Small intestine (tissue), 7 donors: ENCODE data around the gene MAGEC2. TPM values are rescaled to one million over a fixed set of nuclear protein-coding genes. Genes with fewer than 3 reads are reported as not detected.

Experiments
- DNase-seq, 2 donors: peaks; one replicate each; pipeline versions ENCODE4 v3.0.0 to v3.0.0-alpha.2; 2013
- FAIRE-seq: peaks from 2 replicates; lab custom pipeline; 2012; peaks lifted over from hg19 to GRCh38; lab: Jason Lieb, UNC
- H3K27ac ChIP-seq, 3 donors: one replicate each; pipeline ENCODE4 v1.5.1; 2013; ENCODE audit warnings: low read length in 2 of 3, mild to moderate bottlenecking in 2 of 3, control low read depth in 1 of 3, inconsistent platforms in 1 of 3, low read depth in 1 of 3, moderate library complexity in 1 of 3
- H3K27me3 ChIP-seq, 3 donors: one replicate each; pipeline ENCODE4 v1.6.1; 2013; ENCODE audit warnings: low read length in 3 of 3, inconsistent platforms in 1 of 3; ENCODE audit not compliant: control insufficient read depth in 3 of 3, insufficient read depth in 3 of 3
- H3K36me3 ChIP-seq, 3 donors: one replicate each; pipeline ENCODE4 v1.6.1; 2013; ENCODE audit warnings: low read length in 3 of 3, inconsistent platforms in 1 of 3, low read depth in 1 of 3, mild to moderate bottlenecking in 1 of 3, moderate library complexity in 1 of 3; ENCODE audit not compliant: control insufficient read depth in 3 of 3, insufficient read depth in 2 of 3
- H3K4me1 ChIP-seq, 3 donors: one replicate each; pipeline ENCODE4 v1.6.1; 2013; ENCODE audit warnings: low read length in 2 of 3, inconsistent platforms in 1 of 3, low read depth in 1 of 3, mild to moderate bottlenecking in 1 of 3, moderate library complexity in 1 of 3; ENCODE audit not compliant: control insufficient read depth in 3 of 3, insufficient read depth in 2 of 3
- H3K4me3 ChIP-seq, 3 donors: one replicate each; pipeline ENCODE4 v1.5.1; 2013; ENCODE audit warnings: low read length in 3 of 3, control low read depth in 1 of 3, inconsistent platforms in 1 of 3, low read depth in 1 of 3, mild to moderate bottlenecking in 1 of 3, moderate library complexity in 1 of 3
- H3K9me3 ChIP-seq, 2 donors: one replicate each; pipeline ENCODE4 v1.6.1; 2013; ENCODE audit warnings: low read depth in 1 of 2, low read length in 1 of 2; ENCODE audit not compliant: control insufficient read depth in 2 of 2, insufficient read depth in 1 of 2
- WGBS, 3 donors: extraction: QIAGEN DNeasy Blood & Tissue Kit; methylation state at CpG; one replicate each; pipeline ENCODE4 v1.1.7; 2013; 5-methylcytosine and 5-hydroxymethylcytosine counted together
- polyA plus RNA-seq, 4 donors: library from polyadenylated mRNA; stranded (reverse) in 3 of 4; unstranded in 1 of 4; fragments of 200-250 nt in 3 of 4; fragments of 120-200 nt in 1 of 4; gene quantifications; one replicate each; pipeline versions ENCODE4 v1.2.1 to v1.2.3, GENCODE V29; 2013
- donor health status: healthy with polysubstance abuse.
- donor health status: control.
- donor health status: control.
- donor health status: Bipolar disorder and iron deficiency.
- donor health status: healthy.

MAGEC2 gene
- polyA plus RNA-seq, 4 donors = not detected

DNA sequence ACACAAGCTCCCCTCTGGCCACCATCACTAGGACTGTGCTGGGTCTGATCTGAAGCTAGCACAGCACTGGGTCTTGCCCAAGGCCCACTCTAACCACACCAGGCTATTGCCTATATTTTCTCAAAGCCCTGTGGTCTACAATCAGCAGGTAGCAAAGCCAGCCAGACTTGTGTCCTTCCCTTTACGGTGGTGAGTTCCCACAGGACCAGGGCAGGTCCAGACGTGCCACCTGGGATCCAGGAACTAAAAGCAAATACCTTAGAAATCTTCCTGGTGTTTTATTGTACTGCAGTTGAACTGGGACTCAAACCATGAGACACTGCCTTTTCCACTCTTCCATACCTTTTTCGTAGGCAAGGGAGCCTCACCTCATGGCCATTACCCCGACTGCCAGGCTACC, 9.0 kb upstream of the MAGEC2 start:
- H3K4me1 ChIP-seq = no peaks in the 10 kb centered on the region
- H3K4me3 ChIP-seq = no peak overlapping the region
- DNase-seq (no peak), FAIRE-seq (no peak)
- no peaks in the 10 kb centered on the region for H3K9me3 ChIP-seq
- H3K27me3 ChIP-seq = no peaks in the 10 kb centered on the region
- H3K27ac ChIP-seq = no peak overlapping the region
- no peaks in the 10 kb centered on the region for H3K36me3 ChIP-seq
- WGBS, 3 donors = 70 to 74% (median 71%) methylated on average over 4 of the region's 4 CpGs

DNA sequence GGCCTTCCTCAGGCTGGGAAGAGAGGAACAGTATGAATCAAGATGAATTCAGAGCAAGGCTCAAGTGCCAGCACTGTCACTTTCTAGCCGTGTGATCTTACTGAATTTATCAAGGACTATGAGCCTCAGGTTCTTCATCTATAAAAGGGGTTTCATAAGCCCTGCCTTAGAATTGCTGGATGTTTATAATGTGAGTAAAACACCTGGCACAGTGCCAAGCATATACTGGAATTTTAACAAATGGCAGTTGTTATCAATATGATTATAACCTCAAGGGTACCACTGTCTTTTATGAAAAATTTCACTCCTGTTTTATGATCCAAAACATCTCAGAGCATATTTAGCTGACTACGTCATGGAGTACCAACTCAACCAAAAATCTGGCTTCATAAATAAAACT, 4.0 kb downstream of the MAGEC2 start:
- 76 to 80% (median 80%) methylated on average over 2 of the region's 2 CpGs for WGBS, 3 donors
- H3K4me3 ChIP-seq = no peak overlapping the region
- no peak for FAIRE-seq
- no peaks in the 10 kb centered on the region for H3K4me1 ChIP-seq
- peaks cover 0 to 7% of the 10 kb centered on the region in 2 donors for H3K9me3 ChIP-seq
- DNase-seq = no peak
- H3K27ac ChIP-seq = no peak overlapping the region
- H3K36me3 ChIP-seq = no peaks in the 10 kb centered on the region
- H3K27me3 ChIP-seq = no peaks in the 10 kb centered on the region

GRCh38 chrX:142186103-142186502, 19.0 kb downstream of the MAGEC2 start:
- no peaks in the 10 kb centered on the region for H3K4me1 ChIP-seq
- H3K9me3 ChIP-seq = no peaks in the 10 kb centered on the region
- H3K27me3 ChIP-seq = no peaks in the 10 kb centered on the region
- FAIRE-seq (no peak), DNase-seq (no peak)
- H3K4me3 ChIP-seq = no peak overlapping the region
- no peak overlapping the region for H3K27ac ChIP-seq
- no peaks in the 10 kb centered on the region for H3K36me3 ChIP-seq
- WGBS, 3 donors = 34 to 53% (median 40%) methylated on average over 2 of the region's 2 CpGs

DNA sequence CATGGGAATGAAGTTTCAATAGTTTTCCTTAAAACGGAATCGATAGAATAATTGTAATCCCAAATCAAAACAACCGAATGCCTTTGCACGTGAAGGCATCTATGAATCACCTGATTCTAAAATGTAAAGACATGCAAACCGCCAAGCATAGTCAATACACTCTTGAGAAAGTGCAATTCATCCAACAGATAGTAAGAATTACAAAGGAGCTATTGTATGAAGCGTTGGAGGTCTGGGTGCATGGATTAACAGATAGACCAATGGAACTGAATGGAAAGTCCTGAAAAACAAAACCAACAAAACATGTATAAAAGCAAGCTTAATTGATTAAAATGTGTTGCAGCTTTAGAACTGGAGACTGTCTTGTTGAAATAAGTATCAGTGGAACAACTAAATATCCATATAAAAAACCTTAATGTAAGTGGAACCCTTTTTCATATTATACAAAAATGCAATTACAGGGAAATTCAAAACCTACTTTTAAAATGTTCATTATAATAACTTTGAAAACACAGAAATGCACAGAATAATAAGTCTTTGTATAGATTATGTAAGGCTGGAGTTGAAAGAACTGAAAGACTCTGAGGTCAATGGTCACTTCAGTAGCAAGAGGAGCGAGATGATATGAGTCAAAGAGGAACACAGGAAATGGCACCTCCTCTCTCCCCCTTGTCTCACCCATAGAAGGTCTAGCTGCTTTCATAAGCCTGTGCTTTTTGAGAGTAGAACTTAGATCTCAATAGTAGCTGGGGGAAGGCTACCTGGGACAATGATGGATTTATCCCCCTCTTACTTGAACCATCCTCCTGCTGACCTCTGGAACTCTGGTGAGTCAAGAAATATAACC, 20.1 kb downstream of the MAGEC2 start:
- 73 to 86% (median 74%) methylated on average over 7 of the region's 7 CpGs for WGBS, 3 donors
- Histone ChIP-seq H3K36me3 (no peaks in the 10 kb centered on the region), H3K4me1 (no peaks in the 10 kb centered on the region), H3K9me3 (no peaks in the 10 kb centered on the region), H3K4me3 (no peak overlapping the region), H3K27me3 (no peaks in the 10 kb centered on the region), H3K27ac (no peak overlapping the region)
- FAIRE-seq (no peak), DNase-seq (no peak)

- DNase-seq = no peak
- H3K27me3 ChIP-seq = no peaks in the 10 kb centered on the region
- H3K4me1 ChIP-seq = no peaks in the 10 kb centered on the region
- no peak for FAIRE-seq
- H3K4me3 ChIP-seq = no peak overlapping the region
- no peaks in the 10 kb centered on the region for H3K36me3 ChIP-seq
- WGBS, 3 donors = 80 to 87% (median 87%) methylated on average over 10 of the region's 10 CpGs
- H3K9me3 ChIP-seq = peaks cover 0 to 5% of the 10 kb centered on the region in 2 donors
- no peak overlapping the region for H3K27ac ChIP-seq
Observed at GRCh38 chrX:142156567-142156966, 48.5 kb downstream of the MAGEC2 start.
